CD4-positive, alpha-beta T cell treated with Interleukin-15 for 4 hours (primary cell): Measurements from ENCODE around the gene FMNL1.

ENCODE experiments used
- DNase-seq: peaks from one replicate; pipeline ENCODE4 v3.0.0-alpha.2; 2020; ENCODE audit warnings: low spot score

Gene FMNL1

DNA sequence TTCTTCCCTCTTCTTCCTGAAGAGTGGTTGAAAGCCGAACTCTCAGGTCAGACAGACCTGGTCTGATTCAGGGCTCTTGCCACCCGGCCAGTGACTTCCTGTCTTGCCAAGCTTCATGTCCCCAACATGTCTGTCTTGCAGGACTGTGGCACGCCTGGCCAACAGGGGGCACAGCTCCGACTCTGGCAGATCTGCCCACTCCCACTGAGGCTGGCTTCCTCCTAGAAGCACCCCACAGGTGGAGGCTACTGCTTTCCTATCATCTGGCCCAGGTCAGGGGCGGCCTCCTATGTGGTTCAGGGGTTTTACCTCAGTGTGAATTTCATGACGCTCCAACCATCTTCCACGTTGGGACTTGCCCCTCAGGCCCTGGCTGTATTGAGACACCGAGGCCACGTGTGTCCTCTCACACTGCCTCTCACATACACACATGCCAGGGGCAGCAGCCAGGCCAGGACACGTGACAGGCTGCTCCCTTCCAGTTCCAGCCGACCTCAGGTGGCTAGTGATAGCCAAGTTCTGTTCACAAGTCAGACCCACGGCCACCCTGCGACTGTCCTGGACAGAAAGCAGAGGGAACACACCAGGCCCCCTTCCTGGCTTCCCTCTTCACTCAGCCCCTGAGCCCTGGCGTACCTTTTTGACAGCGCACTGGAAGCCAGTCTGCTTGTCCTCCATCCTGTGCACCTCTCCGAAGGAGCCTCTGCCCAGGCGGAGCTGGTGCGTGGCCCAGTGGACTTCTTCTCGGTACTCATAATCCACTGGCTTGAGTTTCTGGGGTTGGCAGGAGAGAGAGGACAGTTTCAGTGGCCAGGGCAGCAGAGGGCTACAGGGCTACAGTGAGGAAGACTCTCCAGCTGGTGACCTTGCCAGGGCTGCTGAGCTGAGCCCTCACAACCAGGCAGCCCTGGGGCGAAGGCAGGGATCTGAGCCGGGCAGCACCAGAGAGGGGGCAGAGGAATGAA is 62.8 kb downstream of the FMNL1 start:
- no peak for DNase-seq

DNA sequence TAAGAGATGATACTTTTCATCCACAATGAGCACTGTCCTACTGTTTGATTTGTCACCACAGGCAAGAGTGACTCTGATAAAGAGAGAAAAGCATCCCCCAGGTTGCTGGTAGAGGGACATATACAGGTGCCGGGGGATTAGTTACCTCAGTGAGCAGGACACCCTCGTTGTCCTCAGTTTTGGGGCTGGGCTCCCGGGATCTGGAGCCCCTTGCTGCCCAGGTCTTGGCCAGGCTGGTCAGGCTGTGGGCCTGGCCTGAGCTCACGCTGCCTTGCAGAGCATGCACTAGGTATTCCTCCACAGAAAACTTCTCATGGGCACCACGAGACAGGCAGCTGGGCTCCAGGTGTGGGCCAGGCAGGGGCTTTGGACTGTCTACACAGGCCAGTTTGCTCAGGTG is 64.6 kb downstream of the FMNL1 start:
- DNase-seq = no peak

DNA sequence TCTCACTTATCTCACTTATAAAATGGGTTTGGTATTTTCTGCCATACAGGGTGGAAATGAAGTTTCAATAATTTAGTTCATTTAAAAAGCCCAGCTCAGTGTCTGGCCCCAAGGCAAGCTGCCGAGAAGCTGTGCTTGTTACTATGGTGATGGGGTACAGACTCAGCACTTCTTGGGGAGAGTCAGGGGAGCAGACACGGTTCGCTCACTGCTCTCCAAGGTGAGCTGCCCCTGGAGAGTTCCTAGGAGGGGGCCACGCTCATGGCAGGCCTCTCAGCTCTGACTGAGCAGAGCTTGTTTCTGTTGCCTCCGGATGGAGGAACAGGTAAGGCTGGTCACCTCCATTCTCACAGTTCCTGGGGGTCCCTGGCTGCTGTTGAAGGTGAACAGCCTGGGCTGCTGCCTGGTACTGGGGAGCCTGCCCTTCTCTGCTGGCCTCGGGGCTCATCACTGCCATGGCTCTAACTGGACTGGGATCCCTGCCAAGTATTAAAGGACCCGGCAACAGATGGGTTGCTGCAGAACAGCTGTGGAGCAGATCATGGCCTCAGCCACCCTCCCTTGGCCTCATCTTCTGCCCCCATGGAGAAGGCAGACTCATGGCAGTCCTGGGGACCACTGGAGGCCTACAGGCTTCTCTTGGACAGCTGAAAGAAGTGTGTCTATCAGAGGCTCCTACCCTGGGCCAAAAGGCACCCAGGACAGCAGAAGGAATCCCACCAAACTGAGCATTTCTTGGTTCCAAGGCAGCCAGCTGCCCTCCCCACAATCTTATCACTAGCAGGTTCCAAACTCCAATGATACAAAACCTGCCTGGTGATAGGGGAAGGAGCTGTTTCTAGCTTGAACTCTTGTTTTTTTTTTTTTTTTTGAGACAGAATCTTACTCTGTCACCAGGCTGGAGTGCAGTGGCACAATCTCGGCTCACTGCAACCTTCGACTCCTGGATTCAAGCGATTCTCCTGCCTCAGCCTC is 66.1 kb downstream of the FMNL1 start:
- no peak for DNase-seq

DNA sequence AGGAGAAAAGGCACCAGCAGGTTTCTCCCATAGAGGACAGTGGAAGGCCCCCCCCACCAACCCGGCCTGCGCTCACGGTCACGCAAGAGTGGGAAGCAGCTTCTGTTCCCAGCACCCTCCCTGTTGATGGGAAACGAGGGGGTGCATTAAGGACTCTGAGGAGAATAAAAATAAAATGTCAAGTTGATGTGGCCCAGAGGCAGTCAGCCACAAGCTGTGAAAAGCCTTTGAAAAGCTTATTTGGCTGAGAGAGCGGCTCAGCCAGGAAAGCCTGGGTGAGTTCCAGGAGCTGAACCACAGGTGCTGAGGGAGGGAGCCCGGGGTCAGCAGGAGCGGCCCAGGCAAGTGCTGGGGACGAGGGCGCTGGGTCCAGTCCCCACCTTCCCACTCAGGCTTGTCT is 67.1 kb downstream of the FMNL1 start:
- no peak for DNase-seq

DNA sequence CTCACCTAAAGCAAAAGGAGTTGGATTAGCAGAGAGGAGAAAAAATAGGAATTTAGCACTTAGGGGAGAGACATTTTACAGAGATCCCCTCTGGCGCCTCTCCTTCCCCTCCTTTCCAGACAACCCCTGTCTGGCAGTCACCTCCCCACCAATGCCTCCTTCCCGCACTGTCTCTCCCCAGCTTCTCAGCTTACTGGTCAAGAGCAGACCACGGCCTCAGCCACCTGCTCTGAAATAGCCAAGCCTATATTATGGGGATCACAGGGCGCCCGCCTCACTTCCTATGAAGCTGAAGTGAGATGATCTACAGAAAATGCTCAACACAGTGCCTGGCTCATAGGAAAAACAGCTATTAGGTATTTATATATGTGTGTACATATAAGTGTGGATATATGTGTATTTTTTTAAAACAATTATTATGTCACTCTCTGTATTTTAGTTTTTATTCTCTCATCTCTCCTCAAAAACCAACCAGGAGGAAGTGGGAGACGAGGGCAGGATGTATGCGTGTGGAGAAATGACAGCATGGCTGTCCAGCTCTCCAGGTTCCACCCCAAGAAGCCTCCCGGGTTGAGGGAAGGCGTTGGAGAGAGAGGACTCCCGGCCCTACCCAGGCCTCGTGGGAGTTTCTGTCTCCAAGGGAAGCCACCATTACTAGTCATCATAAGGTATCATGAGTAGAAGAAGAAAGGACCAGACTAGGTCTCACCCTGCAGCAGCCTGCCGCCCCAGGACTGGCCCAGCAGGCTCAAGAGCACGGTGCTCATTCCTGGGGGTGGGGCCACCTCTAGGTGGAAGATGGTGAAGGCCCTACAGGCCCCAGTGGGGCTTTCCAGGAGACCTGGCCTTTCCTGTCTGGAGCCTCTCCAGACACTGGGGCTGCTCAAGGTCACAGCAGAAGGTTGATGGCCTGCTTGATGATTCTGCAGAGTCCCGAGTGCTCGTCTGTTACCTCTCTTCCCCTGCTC is 67.9 kb downstream of the FMNL1 start:
- no peak for DNase-seq

DNA sequence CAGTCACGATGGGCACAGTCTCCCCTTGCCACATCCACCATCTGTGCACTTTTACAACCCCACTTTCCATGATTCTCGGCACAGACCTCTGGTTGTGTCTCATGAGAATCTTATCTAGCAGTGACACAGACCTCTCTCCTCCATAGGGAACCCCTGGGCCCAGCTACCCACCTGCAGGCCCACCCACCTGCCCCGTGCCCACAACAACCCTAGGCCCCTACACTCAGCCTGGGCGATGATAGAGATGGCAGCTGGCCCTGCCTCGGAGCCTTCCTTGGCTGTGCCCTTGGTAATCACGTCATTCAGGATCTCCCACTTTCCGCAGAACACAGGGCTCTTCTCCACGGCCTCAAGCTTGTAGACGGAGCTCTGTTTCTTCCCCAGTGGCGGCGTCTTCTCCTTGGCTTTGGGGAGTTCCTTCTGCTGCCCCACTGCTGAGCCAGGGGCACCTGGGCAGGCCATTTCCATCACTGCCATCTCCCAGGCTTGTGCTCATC is 68.6 kb downstream of the FMNL1 start:
- no peak for DNase-seq

DNA sequence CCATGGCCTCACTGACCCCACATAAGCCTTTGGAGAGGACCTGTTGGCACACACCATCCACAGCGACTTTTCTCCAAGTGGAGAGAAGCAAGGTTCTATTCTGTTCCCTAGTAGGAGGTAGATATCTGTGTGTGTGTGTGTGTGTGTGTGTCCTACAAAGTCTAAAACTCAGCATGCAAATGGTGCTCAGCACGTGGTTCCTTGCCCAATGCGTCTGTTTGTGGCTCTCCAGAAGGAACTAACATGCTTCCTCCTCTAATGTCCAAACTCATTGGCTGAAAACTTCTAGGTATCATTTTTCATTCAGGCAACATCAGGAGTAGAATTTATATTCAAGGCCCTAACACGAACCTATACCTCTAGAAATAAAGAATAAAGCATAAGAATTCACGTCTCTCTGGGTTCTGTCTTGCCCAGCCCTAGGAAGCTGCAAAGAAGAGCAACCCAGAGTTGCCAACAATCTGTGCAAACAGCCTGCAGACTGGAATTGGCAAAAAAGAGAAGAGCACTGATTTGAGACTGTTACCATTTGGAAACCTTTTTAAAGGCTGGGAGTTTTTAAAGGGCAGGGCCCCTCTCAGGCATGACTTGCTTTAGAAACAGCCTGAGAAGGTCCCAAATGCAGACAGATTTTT is 69.6 kb downstream of the FMNL1 start:
- no peak for DNase-seq

DNA sequence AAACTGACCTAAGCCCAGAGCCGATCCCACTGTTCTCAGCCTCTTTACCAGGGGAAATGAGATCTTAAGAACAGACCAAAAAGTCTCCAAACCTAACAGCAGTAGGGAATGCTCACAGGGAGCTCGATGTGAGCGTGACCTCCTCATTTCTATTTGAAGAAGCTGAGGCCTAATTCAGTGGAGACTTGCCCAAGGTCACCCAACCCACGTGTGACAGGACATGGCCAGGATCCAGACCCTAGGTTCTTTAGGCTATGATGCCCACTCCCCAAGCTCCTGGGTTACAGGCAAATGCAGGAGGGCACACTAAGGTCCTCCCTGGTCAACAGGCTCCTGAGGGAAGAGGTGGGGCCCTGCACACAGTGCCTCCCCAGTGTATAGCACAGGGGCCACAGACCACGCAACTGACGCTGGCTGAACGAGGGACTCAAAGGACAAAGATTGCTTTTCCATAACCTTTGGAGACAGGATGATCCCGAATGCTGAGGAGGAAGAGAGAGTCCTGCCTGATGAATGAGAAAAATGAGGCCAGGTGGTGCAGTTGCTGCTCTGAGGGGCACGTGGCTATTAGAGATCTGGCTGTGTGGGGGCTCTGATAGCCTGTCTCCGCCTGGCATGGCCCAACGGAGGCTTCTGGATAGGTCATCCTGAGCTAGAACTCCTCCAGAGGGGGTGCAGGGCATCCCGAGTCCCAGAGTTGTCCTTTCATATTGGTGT is 71.2 kb downstream of the FMNL1 start:
- no peak for DNase-seq

DNA sequence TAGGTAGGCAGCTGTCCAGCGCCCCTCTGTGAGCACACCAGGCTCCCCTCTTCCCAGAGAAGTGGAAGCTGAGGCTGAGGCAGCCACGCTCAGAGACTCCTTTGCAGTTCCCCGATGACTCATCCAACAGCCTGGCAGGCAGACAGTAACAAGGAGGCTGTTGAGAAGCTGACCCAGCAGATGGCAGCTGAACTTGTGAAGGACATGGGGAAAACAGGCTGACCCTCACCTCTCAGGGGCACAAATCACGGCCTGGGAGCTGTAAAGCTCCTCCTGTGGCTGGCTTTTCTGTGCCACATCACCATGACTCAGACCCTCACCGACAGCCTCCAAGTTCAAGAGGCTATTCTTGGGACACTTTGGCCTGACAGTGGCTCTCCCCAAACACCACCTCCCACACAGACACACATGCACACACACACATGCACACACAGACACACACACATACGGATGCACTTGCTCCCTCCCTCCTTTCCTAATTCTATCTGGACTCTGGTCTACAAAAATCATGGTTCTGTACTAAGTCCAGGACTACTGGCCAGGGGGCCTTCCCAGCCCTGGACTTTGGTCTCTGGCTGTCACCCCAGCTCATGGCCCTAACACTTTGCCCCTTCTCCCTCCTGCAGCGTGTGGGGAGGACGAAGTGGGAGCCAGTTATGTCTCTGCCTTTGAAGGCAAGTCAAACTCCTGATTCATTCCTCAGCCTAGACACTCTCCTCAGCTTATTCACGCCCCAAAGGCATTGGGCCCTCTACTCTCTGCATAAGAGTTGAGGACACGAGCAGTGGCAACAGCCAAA is 71.9 kb downstream of the FMNL1 start:
- no peak for DNase-seq

DNA sequence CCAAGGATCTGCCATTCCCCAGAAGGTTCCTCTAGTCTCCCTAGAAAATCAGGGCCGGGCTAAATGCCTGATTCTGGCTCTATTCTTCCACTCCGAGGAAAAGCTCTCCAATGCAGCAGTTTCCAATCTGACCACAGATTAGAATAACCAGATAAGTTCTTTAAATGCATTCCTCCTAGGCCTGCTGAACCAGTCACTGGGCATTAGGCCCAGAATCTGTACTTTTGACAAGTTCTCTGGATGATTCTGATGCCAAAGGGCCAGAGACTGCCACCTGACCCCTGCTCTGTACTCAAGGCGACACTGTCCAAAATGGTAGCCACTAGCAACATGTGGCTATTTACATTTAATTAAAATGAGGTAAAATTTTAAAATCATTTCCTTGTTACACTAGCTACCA is 72.8 kb downstream of the FMNL1 start:
- DNase-seq = no peak

DNA sequence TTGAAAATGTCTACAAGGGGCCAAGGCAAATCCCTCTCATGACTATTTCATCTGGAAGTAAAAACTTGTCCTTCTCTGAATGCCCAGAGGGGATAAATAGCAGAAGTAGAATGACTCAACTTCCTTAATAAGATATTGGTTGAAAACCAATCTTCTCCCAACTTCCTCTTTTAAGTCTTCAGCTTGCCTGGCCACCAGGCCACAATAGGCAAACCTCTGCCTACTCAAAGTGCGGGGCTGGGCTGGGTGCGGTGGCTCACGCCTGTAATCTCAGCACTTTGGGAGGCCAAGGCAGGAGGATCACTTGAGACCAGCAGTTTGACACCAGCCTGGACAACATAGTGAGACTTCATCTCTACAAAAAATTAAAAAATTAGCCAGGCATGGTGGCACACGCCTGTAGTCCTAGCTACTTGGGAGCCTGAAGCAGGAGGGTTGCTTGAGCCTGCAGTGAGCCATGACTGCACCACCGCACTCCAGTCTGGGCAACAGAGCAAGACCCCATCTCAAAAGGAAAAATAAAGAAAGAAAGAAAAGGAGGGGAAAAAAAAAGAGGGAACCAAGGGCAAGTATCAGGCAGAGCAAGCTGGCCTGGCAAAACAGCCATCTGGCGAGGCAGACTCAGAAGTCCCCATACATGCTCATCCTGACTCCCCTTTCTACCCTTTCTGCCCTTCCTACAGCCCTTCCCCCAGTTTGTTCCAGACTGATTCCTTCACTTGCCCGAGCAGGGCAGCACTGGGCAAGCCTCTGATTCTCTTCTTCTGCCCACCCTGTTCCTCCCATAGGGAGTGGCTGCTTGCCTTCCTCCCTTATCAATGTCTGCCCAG is 74.5 kb downstream of the FMNL1 start:
- DNase-seq = no peak

DNA sequence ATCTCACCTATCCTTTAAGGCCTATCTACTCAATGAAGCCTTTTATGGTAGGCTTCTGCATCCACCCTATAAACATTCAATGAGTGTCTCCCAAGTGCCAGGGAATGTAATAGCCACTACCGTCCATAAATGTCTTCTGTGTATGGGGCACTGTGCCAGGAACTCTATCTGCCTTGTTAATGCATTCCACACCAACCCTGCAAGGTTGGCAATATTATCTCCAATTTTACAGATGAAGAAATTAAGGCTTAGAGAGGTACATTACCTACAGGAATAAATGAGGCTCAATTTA is 75.1 kb downstream of the FMNL1 start:
- no peak for DNase-seq
